SK-N-SH (cell line): ENCODE results near the gene THBS1.

Experiments
- CTCF ChIP-seq: fragments of 200-600 bp; sonication (generic); IDR thresholded peaks from 2 replicates; pipeline ENCODE4 v1.6.1; 2017; ENCODE audit warnings: antibody characterized with exemption, mild to moderate bottlenecking, moderate library complexity
- EP300 ChIP-seq, 2 experiments: IDR thresholded peaks; 2 replicates each; pipeline versions ENCODE4 v1.4.0 to v1.6.1; 2012; ENCODE audit warnings: borderline replicate concordance in 1 of 2, low read depth in 1 of 2, low read length in 1 of 2
- EZH2phosphoT487 ChIP-seq: fragments of 200-600 bp; sonication (generic); IDR thresholded peaks from 2 replicates; pipeline ENCODE4 v1.6.1; 2017; ENCODE audit warnings: low read depth, mixed run types, mild to moderate bottlenecking, antibody characterized with exemption, moderate library complexity, borderline replicate concordance
- MAX ChIP-seq: IDR thresholded peaks from 2 replicates; pipeline ENCODE4 v1.4.0; 2012; ENCODE audit warnings: low read depth
- NRF1 ChIP-seq: IDR thresholded peaks from 2 replicates; pipeline ENCODE4 v1.6.1; 2012; ENCODE audit warnings: low read depth, mild to moderate bottlenecking, low read length
- POLR2AphosphoS5 ChIP-seq: IDR thresholded peaks from 2 replicates; pipeline ENCODE4 v1.6.1; 2012; ENCODE audit warnings: low read depth, low read length
- ZBTB33 ChIP-seq: IDR thresholded peaks from 2 replicates; pipeline ENCODE4 v1.4.0; 2012; ENCODE audit warnings: low read depth, borderline replicate concordance

DNA sequence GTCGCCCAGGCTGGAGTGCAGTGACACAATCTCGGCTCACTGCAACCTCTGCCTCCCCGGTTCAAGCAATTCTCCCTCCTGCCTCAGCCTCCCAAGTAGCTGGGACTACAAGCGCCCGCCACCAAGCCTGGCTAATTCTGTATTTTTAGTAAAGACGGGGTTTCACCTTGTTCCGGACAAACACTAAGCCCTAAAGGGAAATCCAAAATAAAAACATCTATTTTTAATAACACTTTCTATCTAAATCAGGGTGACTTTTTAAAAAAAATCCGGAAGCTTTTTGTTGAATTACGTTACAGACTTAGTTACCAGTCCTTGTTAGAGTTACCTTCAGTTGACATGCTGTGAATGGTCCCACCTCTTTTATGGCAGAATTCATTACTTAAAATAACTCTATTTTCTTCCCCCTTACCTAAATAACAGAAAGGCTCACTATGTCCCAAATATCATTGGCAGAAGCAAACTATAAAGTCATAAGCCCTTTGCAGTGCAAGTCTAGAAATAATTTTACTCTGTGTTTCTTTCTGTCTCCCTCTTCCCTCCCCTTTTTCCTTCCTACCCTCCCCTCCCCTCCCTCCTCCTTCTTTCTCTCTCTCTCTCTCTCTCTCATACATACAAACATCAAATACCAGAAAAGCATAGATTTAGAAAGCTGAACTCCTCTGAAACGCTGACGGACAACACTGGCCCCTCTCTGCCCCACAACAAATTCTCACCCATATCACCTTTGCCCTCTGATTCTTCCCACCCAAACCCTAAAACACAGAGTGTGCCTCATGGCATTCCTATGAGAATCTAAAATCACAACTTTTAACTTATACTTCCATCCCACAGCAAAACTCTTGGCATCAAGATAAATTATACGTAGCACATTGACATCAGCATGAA, 18.3 kb downstream of the THBS1 start:
- TF ChIP-seq MAX (no peak), POLR2AphosphoS5 (no peak; the same call in 1 of the 2 replicates), CTCF (no peak), ZBTB33 (no peak), EZH2phosphoT487 (no peak), EP300 (IDR thresholded peaks at IDR 0.05; ENCODE audit: borderline replicate concordance in 1 of 2, low read depth in 1 of 2, low read length in 1 of 2) (no peak), NRF1 (no peak)
